HG02798 (cell line): ENCODE measurements around the gene TADA3.

Source experiments
- ATAC-seq: cut with Tn5 transposase; IDR thresholded peaks from one replicate; pipeline ENCODE4 v1.9.1; 2021; ENCODE audit warnings: mild to moderate bottlenecking; ENCODE audit not compliant: unreplicated experiment, poor library complexity

TADA3 gene

DNA sequence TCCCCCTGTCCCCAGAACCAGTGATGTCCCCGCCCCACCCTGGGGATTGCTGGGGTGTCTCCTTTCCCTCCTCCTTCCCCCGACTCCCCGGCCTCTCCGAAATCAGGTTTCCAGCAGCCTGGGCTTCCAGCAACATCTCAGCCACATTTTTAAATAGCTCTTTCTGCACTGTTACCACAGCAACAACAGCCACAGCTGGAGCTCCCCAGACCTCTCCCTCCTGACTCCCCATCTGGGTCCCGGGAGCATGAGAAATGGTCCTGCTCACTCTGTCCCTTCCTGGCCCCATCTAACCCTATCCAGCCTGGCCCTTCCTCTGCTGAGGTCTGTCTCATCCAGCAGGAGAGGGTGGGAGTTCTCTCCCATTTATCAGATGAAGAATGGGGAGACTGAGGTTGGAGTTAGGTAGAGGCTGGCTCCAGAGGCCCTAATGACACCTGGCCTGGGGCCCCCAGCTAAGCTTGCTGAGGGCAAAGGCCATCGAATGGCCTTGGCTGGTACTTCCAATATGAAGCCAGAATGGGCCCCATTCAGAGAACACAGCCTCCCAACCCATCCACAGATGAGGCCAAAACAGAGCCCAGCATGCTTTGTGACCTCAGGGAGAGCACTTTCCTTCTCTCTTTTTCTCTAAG is 24.0 kb downstream of the TADA3 start:
- no peak for ATAC-seq

- no peak for ATAC-seq
These were observed 24.9 kb downstream of the TADA3 start for GRCh38 chr3:9767418-9767817.

- ATAC-seq: no peak
These were observed 26.4 kb downstream of the TADA3 start for GRCh38 chr3:9765865-9766264.

DNA sequence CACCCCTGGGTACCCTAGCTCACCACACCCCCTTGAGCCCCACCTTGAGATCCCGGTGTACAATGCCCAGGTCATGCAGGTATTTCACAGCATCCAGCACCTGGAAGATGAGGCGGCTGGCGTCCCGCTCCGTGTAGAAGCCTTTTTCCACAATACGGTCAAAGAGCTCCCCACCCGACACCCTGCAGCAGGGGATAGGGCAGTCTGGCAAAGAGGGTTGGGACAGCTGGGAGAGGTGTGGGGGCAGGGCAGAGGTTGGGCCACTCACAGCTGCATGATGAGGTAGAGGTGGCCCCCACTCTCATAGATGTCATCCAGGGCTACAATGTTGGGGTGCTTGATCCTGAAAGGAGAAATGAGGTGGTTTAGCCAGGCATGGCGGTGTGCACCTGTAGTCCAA is 29.4 kb downstream of the TADA3 start:
- no peak for ATAC-seq

DNA sequence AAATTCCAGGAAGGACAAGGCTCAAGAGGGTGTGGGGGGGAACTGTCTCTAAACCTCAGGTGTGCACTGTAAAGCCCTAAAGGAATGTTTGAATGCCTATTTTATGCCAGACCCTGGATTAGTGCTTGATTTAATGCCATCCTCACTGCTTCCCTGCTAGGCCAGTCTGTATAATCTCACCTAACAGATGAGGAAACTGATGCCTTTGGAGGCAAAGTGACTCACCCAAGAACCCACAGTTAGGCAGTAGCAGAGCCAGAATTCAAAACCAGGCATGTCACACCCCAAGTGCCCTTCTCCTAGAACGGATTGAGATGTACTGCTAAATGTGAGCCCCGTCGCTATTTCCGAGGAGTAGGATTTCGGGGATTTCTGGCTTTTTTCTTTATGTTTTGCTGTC is 30.4 kb downstream of the TADA3 start:
- ATAC-seq: no peak

DNA sequence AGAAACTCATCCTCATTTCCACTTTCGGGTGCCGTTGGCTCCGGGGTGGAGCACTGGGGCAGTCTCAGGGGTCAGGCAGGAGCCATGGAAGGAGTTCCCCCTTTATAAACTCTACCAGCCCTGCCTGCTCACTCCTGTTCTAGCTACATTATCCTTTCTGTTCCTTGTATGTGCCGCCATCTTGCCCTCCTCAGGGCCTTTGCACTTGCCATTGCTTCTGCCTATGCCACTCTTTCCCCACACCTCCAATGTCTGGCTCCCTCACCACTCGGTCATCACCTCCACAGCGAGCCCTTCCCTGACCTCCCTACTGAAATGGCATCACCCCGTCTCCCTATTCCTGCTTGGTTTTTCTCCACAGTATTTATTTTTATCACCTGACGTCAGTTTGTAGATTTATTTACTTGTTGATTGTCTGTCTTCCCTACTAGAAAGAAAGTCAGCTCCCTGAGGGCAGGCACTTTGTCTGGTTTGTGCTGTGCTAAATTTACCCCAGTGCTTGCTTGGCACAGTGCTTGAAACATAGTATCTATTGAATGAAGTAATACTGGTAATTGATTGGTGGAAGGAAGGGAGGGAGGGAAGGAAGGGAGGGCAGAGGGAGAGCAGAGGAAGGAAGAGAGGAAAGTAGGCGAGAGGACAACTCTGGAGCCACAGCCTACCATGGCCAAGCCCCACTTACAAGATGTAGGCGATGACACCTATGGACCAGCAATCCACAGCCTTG is 31.3 kb downstream of the TADA3 start:
- ATAC-seq: no peak

DNA sequence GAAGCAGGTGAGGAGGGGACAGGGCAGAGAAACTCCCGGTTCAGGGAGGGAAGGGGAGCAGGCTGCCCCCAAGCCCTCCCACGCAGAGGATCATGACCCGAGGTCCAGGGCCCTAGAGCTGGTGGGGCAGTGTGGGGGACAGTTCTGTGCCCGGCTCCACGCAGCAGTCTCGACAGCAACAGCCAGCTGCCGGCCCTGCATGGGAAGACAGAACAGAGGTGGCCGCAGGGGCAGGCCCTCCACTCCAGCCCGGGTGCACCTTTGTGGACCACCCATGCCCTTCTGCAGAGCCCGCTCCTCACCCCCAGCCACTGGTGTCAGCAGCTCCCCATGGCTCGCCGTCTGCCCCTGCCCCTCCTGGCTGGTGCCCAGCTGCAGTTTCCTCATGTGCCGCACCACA is 34.8 kb downstream of the TADA3 start:
- ATAC-seq: no peak

- ATAC-seq: no peak
These were observed 37.6 kb downstream of the TADA3 start for GRCh38 chr3:9754678-9755077.

DNA sequence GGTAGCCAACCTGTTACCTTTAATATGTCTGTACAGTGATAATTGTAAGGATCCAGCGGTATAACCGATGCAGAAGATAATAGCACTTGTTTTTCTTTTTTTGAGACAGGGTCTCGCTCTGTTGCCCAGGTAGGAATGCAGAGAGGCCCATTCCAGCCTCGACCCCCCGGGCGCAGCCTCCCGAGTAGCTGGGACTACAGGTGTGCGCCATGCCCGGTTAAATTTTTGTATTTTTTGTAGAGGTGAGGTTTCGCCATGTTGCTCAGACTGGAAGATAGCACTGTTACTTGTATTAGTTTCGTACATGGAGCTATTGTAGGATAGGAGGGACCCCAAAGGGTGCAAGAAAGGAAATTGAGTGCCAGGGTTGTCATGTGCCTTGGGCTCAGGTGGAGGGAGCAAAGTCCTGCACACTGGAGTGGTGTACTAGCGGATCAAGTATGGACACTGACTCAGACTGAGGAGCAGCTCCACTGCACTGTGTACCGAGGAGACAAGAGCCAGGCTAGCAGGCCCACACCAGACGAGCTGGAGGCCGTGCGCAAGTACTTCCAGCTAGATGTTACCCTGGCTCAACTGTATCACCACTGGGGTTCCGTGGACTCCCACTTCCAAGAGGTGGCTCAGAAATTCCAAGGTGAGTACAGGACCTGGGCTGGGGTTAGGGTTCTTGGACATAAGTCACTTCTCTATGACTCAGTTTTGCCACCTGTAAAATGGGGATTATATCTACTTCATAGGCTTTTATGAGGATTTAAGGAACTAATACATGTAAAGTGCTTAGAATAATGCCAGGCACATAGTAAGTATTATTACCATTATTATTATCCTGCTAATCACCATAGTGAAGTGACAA is 41.5 kb downstream of the TADA3 start:
- ATAC-seq: no peak

- peak; percentile 92 for ATAC-seq
These were observed 42.4 kb downstream of the TADA3 start, which contains the start of gene OGG1 for GRCh38 chr3:9749645-9750555. OGG1 (plus strand) TSS chr3:9749952; CDS start chr3:9750287, 335 bp downstream.

GRCh38 chr3:9749296-9749644 is 43.0 kb downstream of the TADA3 start:
- ATAC-seq: no peak

- no peak for ATAC-seq
These were observed 44.2 kb downstream of the TADA3 start for GRCh38 chr3:9748031-9748430.

GRCh38 chr3:9747267-9747666 is 45.0 kb downstream of the TADA3 start:
- ATAC-seq: peak; percentile 19

GRCh38 chr3:9746330-9746729 is 45.9 kb downstream of the TADA3 start:
- no peak for ATAC-seq

DNA sequence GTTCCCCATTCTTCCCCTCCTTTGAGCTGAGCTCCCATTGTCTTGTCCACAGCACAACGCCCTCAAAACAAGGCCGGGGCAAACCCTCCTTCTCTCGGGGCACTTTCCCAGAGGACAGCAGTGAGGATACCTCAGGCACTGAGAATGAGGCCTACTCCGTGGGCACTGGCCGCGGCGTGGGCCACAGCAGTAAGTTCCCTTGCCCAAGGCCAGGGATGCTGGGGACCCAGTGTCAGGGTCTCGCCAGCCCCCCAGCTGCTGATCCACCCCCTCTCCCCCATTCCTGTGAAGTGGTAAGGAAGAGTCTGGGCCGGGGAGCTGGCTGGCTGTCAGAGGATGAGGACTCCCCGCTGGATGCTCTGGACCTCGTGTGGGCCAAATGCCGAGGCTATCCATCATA is 46.8 kb downstream of the TADA3 start:
- no peak for ATAC-seq

- no peak for ATAC-seq
These were observed 48.1 kb downstream of the TADA3 start for GRCh38 chr3:9744162-9744561.

- ATAC-seq: no peak
These were observed 48.7 kb downstream of the TADA3 start for GRCh38 chr3:9743548-9743947.

DNA sequence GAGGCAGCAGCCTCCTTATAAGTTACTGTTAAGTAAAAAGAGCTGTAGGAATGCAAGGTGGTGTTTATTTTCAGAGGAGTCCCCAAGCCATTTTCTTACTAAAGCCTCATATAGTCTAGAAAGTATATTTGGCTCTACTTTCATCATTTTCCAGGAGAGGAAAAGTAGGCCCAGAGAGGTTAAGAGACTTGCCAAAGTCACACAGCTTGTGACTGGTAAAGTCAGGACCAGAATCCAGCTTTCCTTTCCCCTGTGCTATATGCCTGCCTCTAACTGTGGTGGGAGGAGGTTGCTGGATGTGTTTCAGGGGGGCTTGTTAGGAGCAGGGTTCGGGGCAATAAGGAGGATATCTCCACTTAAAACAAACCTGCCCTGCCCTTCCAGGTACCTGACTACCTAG is 49.7 kb downstream of the TADA3 start:
- ATAC-seq: no peak

GRCh38 chr3:9739181-9739580 is 53.1 kb downstream of the TADA3 start:
- ATAC-seq: no peak

DNA sequence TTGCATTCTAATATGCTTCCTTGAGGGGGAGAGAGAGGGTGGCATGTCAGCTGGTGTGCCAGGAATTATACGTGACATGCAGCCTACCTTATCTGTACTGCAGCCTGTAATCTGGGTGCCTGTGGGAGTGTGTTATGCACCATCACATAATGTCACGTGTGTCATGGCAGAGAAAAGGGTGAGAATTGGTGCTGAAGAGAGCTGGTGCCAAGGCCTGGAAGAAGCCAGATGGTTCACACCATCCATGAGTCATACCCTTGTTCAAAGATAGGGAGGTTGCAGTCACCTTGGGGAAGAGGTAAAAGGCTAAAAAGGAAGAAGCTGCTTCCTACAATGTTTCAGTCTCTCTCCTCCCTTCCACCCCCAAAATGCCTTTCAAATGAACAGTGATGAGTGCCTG is 55.4 kb downstream of the TADA3 start:
- ATAC-seq: no peak
